SU-DHL-6 (cell line): Measurements from ENCODE around the gene PRIMPOL.

ENCODE experiments used
- CTCF ChIP-seq: fragments of 200-600 bp; sonication (generic); IDR thresholded peaks from one replicate; pipeline ENCODE4 v1.5.1; 2017; ENCODE audit warnings: antibody characterized with exemption, mild to moderate bottlenecking, low read length, moderate library complexity; ENCODE audit not compliant: insufficient read depth, poor library complexity, severe bottlenecking
- EZH2phosphoT487 ChIP-seq: fragments of 200-600 bp; sonication (generic), shearing (Covaris generic); conservative IDR thresholded peaks from 2 replicates; pipeline ENCODE4 v1.6.1; 2018; ENCODE audit warnings: mild to moderate bottlenecking, antibody characterized with exemption, low read length, moderate library complexity, mixed read lengths

GRCh38 chr4:184744236-184744635, 94.7 kb downstream of the PRIMPOL start:
- TF ChIP-seq CTCF (no peak), EZH2phosphoT487 (no peak)
